LNCaP clone FGC (cell line): ENCODE measurements around the gene BATF2.
A peak's percentile ranks its signal among the peaks of the same experiment; 100 is the strongest.
"Not testable (repeated sequence)": the region's sequence is repeated elsewhere in the genome, so short reads cannot be mapped to it uniquely, and the experiment has no call there.

Experiments used
- DNase-seq: peaks from one replicate; pipeline ENCODE4 v3.0.0-alpha.2; 2011; ENCODE audit warnings: low read depth
- H3K4me3 ChIP-seq: 2 replicates; pipeline ENCODE4 v1.5.1; 2011; ENCODE audit warnings: mild to moderate bottlenecking, low read depth, low read length, control low read depth
- CTCF ChIP-seq: IDR thresholded peaks from 2 replicates; pipeline ENCODE4 v1.5.1; 2012; ENCODE audit warnings: mild to moderate bottlenecking; ENCODE audit not compliant: control insufficient read depth, insufficient read depth; ENCODE audit errors: extremely low read depth

The BATF2 gene

GRCh38 chr11:64987998-64988854 is 8.5 kb downstream of the BATF2 start:
- no peak overlapping the region for H3K4me3 ChIP-seq
- no peak for TF ChIP-seq CTCF
- no peak for DNase-seq

- H3K4me3 ChIP-seq, DNase-seq: not testable (repeated sequence)
These were observed 13.4 kb downstream of the BATF2 start for GRCh38 chr11:64983339-64983738.

GRCh38 chr11:64976651-64977050 is 20.1 kb downstream of the BATF2 start:
- no peak for TF ChIP-seq CTCF
- no peak overlapping the region for H3K4me3 ChIP-seq
- no peak for DNase-seq

GRCh38 chr11:64974124-64974523 is 22.6 kb downstream of the BATF2 start:
- no peak for DNase-seq
- TF ChIP-seq CTCF = no peak
- no peak overlapping the region for H3K4me3 ChIP-seq

- H3K4me3 ChIP-seq = peak within 1 kb of the TSS; percentile 50
- DNase-seq = peak; percentile 35
- no peak for TF ChIP-seq CTCF
These were observed 25.1 kb downstream of the BATF2 start, which contains the start of gene MAJIN for GRCh38 chr11:64971421-64972233. Gene MAJIN, minus strand, starts transcription at chr11:64972108. Its CDS starts 12,703 bp downstream, at chr11:64959405.

GRCh38 chr11:64970731-64971151 is 26.0 kb downstream of the BATF2 start:
- H3K4me3 ChIP-seq = no peak overlapping the region
- no peak for DNase-seq
- no peak for TF ChIP-seq CTCF

GRCh38 chr11:64969209-64969608 is 27.6 kb downstream of the BATF2 start:
- DNase-seq = no peak
- H3K4me3 ChIP-seq = no peak overlapping the region
- no peak for TF ChIP-seq CTCF
